Upper lobe of left lung (tissue), 6 donors: ENCODE measurements around the gene FYN. TPM values are rescaled to one million over a fixed set of nuclear protein-coding genes. Genes with fewer than 3 reads are reported as not detected.

Experiments used
- ATAC-seq, 2 donors: fragments of 200-7000 bp; cut with Tn5 transposase; one replicate each; pipeline ENCODE4 v1.9.1; 2022; ENCODE audit warnings: mild to moderate bottlenecking in 2 of 2, moderate library complexity in 2 of 2; ENCODE audit not compliant: low FRiP score in 2 of 2
- DNase-seq, 2 donors: peaks; one replicate each; pipeline ENCODE4 v3.0.0-alpha.2; 2019 to 2020
- H3K27ac ChIP-seq, 4 donors: fragments of 200-600 bp; sonication (generic); one replicate each; pipeline ENCODE4 v1.5.1; 2016 to 2019
- H3K27me3 ChIP-seq, 4 donors: fragments of 200-600 bp; sonication (generic); one replicate each; pipeline ENCODE4 v1.5.1; 2017 to 2019
- H3K36me3 ChIP-seq, 4 donors: fragments of 200-600 bp; sonication (generic); one replicate each; pipeline ENCODE4 v1.5.1; 2016 to 2019
- H3K4me1 ChIP-seq, 4 donors: fragments of 200-600 bp; sonication (generic); one replicate each; pipeline ENCODE4 v1.5.1; 2018 to 2019
- H3K4me3 ChIP-seq, 4 donors: fragments of 200-600 bp; sonication (generic); one replicate each; pipeline ENCODE4 v1.5.1; 2017 to 2019; ENCODE audit warnings: mild to moderate bottlenecking in 2 of 4, moderate library complexity in 1 of 4
- H3K9me3 ChIP-seq, 4 donors: fragments of 200-600 bp; sonication (generic); one replicate each; pipeline ENCODE4 v1.5.1; 2018 to 2019
- EP300 ChIP-seq, 4 donors: sonication (generic); formaldehyde crosslinking; IDR thresholded peaks; one replicate each; pipeline ENCODE4 v1.5.1; 2017; ENCODE audit warnings: antibody characterized with exemption in 4 of 4, control low read depth in 2 of 4
- POLR2A ChIP-seq, 4 donors: fragments of 450-650 bp; IDR thresholded peaks; one replicate each; pipeline ENCODE4 v1.5.1; 2016 to 2017; ENCODE audit warnings: antibody characterized with exemption in 4 of 4, mild to moderate bottlenecking in 2 of 4
- POLR2AphosphoS5 ChIP-seq, 2 donors: sonication (generic); formaldehyde crosslinking; IDR thresholded peaks; one replicate each; pipeline ENCODE4 v1.5.1; 2017; ENCODE audit warnings: antibody characterized with exemption in 2 of 2
- WGBS, 2 donors: methylation state at CpG; one replicate each; pipeline ENCODE4 v1.1.5; 2017 to 2018; 5-methylcytosine and 5-hydroxymethylcytosine counted together
- total RNA-seq, 6 donors: library from RNA; depleted of rRNA in 4 of 6; stranded (reverse); fragments of >200 nt in 4 of 6; gene quantifications; one replicate each; pipeline versions ENCODE4 v1.1.0 to v1.2.1, GENCODE V29; 2016 to 2021
- TF ChIP-seq, protein P1 (sequence below), 6 experiments: fragments of 450-650 bp in 4 of 6; fragments of 200-600 bp in 2 of 6; sonication (generic) in 2 of 6; IDR thresholded peaks; one replicate each; pipeline ENCODE4 v1.5.1; 2016 to 2019; ENCODE audit warnings: antibody characterized with exemption in 6 of 6
- donor health status: DM: no; HTN: no; CAD: no; lungs with moderate emphysema.
- donor health status: DM: no; HTN: yes; CAD: no; lungs with severe emphysema.

Gene FYN
- total RNA-seq, 6 donors from 2014 or later: 69.1 to 181 (median 113) TPM

DNA sequence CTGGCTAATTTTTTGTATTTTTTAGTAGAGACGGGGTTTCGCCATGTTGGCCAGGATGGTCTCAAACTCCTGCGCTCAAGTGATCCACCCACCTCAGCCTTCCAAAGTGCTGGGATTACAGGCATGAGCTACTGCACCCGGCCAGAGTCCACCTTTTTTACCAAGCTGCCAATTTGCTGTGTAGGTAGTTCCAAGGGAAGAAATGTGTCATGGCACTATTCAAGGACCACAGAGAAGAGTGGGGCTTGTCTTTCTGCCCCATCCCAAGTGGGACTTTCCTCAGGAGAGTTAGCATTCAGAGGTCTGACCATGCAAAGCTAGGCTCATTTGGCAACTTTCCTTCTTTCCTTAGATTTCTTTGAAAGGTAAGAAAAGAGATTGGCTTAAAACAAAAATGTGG, 155.6 kb downstream of the FYN start:
- 95 to 98% methylated on average over 4 of the region's 4 CpGs for WGBS, 2 donors
- H3K4me1 ChIP-seq: peaks cover 12 to 19% (median 18%) of the 10 kb centered on the region in 4 donors
- no peak for ATAC-seq
- TF ChIP-seq EP300 (IDR thresholded peaks at IDR 0.05) (no peak), POLR2A (IDR thresholded peaks at IDR 0.05) (no peak), POLR2AphosphoS5 (IDR thresholded peaks at IDR 0.05) (no peak)
- TF ChIP-seq, protein P1, sequence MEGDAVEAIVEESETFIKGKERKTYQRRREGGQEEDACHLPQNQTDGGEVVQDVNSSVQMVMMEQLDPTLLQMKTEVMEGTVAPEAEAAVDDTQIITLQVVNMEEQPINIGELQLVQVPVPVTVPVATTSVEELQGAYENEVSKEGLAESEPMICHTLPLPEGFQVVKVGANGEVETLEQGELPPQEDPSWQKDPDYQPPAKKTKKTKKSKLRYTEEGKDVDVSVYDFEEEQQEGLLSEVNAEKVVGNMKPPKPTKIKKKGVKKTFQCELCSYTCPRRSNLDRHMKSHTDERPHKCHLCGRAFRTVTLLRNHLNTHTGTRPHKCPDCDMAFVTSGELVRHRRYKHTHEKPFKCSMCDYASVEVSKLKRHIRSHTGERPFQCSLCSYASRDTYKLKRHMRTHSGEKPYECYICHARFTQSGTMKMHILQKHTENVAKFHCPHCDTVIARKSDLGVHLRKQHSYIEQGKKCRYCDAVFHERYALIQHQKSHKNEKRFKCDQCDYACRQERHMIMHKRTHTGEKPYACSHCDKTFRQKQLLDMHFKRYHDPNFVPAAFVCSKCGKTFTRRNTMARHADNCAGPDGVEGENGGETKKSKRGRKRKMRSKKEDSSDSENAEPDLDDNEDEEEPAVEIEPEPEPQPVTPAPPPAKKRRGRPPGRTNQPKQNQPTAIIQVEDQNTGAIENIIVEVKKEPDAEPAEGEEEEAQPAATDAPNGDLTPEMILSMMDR (IDR thresholded peaks at IDR 0.05): no peak
- H3K4me3 ChIP-seq: no peak overlapping the region
- DNase-seq: no peak
- peaks cover 0 to 33% (median 4%) of the 10 kb centered on the region in 4 donors for H3K36me3 ChIP-seq
- no peaks in the 10 kb centered on the region for H3K9me3 ChIP-seq
- no peak overlapping the region for H3K27ac ChIP-seq
- no peaks in the 10 kb centered on the region for H3K27me3 ChIP-seq

DNA sequence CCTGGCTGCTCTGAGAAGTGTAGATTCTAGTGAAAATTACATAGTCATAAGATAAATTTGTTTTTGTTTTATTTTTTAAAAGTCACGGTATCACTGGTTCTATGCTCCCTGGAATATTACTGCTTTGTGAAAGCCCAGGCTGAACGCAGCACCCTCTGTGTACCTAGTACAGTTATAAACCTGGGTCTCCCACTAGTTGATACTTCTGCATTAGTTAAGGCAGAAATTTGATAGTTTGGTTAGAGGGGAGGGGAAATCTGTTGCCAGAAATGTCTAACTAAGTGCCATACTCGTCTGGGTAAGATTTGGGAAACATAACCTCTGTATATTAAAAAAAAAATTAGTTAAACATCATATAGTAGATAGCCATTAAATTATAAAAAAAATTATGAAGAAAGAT, 156.9 kb downstream of the FYN start:
- DNase-seq (no peak), ATAC-seq (no peak)
- WGBS, 2 donors: 74 to 84% methylated on average over 3 of the region's 3 CpGs
- no peak overlapping the region for H3K4me3 ChIP-seq
- H3K27ac ChIP-seq: no peak overlapping the region
- no peaks in the 10 kb centered on the region for H3K27me3 ChIP-seq
- peaks cover 0 to 36% (median 4%) of the 10 kb centered on the region in 4 donors for H3K36me3 ChIP-seq
- TF ChIP-seq POLR2AphosphoS5 (IDR thresholded peaks at IDR 0.05): no peak
- TF ChIP-seq POLR2A (IDR thresholded peaks at IDR 0.05): no peak
- TF ChIP-seq, protein P1 (IDR thresholded peaks at IDR 0.05): no peak
- TF ChIP-seq EP300 (IDR thresholded peaks at IDR 0.05): no peak
- H3K9me3 ChIP-seq: no peaks in the 10 kb centered on the region
- peaks cover 0 to 17% (median 15%) of the 10 kb centered on the region in 4 donors for H3K4me1 ChIP-seq

DNA sequence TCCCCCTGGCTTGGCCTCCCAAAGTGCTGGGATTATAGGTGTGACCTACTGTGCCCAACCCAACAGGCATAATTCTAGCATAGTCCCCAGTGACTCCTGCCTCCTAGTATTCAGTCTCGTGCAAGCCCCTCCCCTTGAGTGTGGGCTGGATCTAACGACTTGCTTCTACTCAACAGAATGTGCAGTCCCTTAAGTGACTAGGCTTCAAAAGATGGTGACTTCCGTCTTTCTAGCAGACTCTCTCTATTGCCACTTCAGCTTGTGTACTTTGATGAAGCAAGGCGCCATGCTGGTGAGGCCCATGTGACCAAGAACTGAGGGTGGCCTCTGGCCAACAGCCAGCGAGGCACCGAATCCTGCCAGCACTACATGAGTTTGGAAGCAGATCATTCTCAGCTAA, 157.9 kb downstream of the FYN start:
- peak overlapping the region in 2 of 4 donors; percentile 34 to 35 for H3K27ac ChIP-seq
- peaks cover 3 to 24% (median 22%) of the 10 kb centered on the region in 4 donors for H3K4me1 ChIP-seq
- H3K4me3 ChIP-seq: no peak overlapping the region
- no peaks in the 10 kb centered on the region for H3K9me3 ChIP-seq
- TF ChIP-seq POLR2A (IDR thresholded peaks at IDR 0.05) (no peak), POLR2AphosphoS5 (IDR thresholded peaks at IDR 0.05) (no peak), EP300 (IDR thresholded peaks at IDR 0.05) (no peak)
- TF ChIP-seq, protein P1 (IDR thresholded peaks at IDR 0.05): no peak
- WGBS, 2 donors: 71 to 84% methylated on average over 5 to 6 of the region's 6 CpGs
- DNase-seq (no peak), ATAC-seq (no peak)
- H3K36me3 ChIP-seq: peaks cover 0 to 36% (median 4%) of the 10 kb centered on the region in 4 donors
- no peaks in the 10 kb centered on the region for H3K27me3 ChIP-seq

DNA sequence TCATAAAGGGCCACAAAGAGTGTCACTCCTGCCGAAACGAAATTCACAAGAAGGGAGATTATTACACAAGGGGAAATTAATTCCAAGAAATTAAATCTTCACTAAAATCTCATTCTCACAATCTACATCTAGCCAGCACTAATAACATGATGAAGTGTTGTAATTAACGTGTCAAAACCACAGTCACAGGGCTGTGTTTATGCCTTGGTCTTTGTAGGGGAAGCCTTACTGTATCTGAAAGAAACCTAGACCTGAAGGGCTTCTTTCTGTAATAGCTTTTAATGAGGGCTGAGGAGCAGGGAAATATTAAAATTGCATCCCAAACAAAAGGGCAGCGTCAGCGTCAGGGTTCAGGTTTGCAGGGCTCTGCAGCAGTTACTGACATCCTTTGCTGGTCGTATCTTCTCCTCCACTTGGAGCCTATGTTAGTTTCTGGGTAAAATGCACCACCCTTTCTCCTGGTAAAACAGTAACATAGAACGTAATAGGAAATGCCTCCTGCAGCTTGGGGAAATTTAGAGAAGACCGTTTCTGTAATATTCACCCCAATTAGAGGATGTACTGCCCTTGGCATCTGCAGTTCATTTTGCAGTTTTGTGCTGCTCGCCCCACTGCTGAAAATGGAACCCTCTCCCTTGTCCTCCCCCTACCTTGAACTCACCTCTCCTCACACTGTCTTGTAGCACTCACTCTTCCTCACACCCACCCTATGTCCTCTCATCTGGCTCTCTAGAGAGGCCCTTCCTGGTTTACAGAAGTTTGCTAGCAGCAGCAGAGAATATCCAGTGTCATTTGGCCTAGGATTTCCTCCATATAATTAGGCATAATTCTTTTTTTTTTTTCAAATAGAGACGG, 158.6 kb downstream of the FYN start:
- no peak for DNase-seq
- Histone ChIP-seq H3K4me1 (peaks cover 7 to 29% (median 27%) of the 10 kb centered on the region in 4 donors), H3K36me3 (peaks cover 0 to 33% (median 4%) of the 10 kb centered on the region in 4 donors), H3K27ac (peak overlapping the region in 2 of 4 donors; percentile 34 to 35), H3K9me3 (no peaks in the 10 kb centered on the region), H3K4me3 (no peak overlapping the region), H3K27me3 (no peaks in the 10 kb centered on the region)
- 84% methylated on average over 10 of the region's 10 CpGs for WGBS, 2 donors
- no peak for TF ChIP-seq POLR2A (IDR thresholded peaks at IDR 0.05)
- no peak for TF ChIP-seq EP300 (IDR thresholded peaks at IDR 0.05)
- TF ChIP-seq, protein P1 (IDR thresholded peaks at IDR 0.05): no peak
- no peak for TF ChIP-seq POLR2AphosphoS5 (IDR thresholded peaks at IDR 0.05)
- no peak for ATAC-seq
